ENCODE data around the gene DPH2.

DPH2 gene

DNA sequence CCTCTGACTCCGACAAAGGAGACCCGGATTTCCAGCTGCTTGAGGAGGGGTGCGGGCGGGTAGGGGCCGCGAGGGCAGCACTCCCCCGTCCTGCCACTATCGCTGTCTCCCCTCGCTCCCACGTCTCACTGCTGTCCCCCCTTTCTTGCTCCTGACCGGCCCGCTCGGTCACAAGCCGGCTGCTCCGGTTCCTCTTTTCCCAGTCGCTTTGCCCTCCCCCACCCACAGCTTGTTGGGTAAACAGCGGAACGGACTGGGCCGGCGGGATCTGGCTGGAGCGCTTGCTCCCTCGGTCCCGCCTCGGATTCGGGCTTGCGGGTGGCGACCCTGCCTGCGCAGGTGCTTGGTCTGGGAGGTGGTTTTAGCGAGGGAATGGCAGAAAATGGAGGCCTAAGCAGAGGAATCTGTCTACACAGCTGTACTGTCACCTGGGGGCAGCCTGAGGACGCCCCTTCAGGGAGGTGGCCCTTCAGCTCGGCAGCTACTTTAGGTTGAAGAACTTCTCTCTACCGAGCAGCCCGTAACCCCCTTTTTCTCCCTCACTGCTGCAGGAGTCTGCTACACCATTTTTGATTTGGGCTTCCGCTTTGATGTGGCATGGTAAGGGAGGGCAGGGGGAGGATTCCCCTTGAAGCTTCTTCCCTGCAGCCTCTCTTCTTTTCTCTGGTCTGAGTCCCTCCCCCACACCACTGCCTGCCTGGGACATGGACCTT is 5.6 kb downstream of the DPH2 start:
- Histone ChIP-seq H3K9me2 (replicated peaks; ENCODE audit: low read depth, low read length) (no peaks in the 10 kb centered on the region), H3K4me1 (ENCODE audit: insufficient read depth, low read length, poor library complexity, severe bottlenecking) (peaks cover 57% of the 10 kb centered on the region), H3K4me2 (ENCODE audit: low read depth, low read length, poor library complexity, severe bottlenecking) (peak overlapping the region; percentile 93), H2AFZ (ENCODE audit: low read length) (peak overlapping the region; percentile 94), H3K9me3 (ENCODE audit: insufficient read depth, low read depth, low read length) (no peaks in the 10 kb centered on the region), H3K36me3 (ENCODE audit: insufficient read depth, low read length) (no peaks in the 10 kb centered on the region), H3K4me3 (ENCODE audit: low read length, poor library complexity, severe bottlenecking) (peak overlapping the region; percentile 91), H3K27me3 (ENCODE audit: insufficient read depth, low read length, poor library complexity, severe bottlenecking) (no peaks in the 10 kb centered on the region), H3K9ac (ENCODE audit: low read depth, low read length, poor library complexity, severe bottlenecking) (peak overlapping the region; percentile 90), H3K79me2 (ENCODE audit: insufficient read depth, low read length) (peaks cover 49% of the 10 kb centered on the region), H3F3A (ENCODE audit: low read depth) (no peaks in the 10 kb centered on the region; the same call in 1 of the 2 replicates), H4K20me1 (ENCODE audit: insufficient read depth, low read length, poor library complexity, severe bottlenecking) (peaks cover 36% of the 10 kb centered on the region)
- TF ChIP-seq EZH2phosphoT487 (IDR thresholded peaks at IDR 0.05; ENCODE audit: borderline replicate concordance) = no peak
- TF ChIP-seq, protein P1, sequence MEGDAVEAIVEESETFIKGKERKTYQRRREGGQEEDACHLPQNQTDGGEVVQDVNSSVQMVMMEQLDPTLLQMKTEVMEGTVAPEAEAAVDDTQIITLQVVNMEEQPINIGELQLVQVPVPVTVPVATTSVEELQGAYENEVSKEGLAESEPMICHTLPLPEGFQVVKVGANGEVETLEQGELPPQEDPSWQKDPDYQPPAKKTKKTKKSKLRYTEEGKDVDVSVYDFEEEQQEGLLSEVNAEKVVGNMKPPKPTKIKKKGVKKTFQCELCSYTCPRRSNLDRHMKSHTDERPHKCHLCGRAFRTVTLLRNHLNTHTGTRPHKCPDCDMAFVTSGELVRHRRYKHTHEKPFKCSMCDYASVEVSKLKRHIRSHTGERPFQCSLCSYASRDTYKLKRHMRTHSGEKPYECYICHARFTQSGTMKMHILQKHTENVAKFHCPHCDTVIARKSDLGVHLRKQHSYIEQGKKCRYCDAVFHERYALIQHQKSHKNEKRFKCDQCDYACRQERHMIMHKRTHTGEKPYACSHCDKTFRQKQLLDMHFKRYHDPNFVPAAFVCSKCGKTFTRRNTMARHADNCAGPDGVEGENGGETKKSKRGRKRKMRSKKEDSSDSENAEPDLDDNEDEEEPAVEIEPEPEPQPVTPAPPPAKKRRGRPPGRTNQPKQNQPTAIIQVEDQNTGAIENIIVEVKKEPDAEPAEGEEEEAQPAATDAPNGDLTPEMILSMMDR (conservative IDR thresholded peaks at IDR 0.05; ENCODE audit: low read length) = no peak

DNA sequence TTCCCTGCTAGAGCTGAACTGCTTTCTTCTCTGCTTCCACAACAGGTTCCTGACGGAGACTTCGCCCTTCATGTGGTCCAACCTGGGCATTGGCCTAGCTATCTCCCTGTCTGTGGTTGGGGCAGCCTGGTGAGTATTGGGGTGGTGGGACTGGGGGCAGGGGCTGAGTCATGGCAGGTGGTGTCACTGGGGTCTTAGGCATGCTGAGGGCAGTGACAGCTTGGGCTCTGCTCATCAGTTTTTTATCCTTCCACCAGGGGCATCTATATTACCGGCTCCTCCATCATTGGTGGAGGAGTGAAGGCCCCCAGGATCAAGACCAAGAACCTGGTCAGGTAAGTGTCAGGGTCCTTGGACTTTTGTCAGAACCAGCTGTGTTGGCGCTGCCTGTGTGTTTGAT is 6.2 kb downstream of the DPH2 start:
- no peaks in the 10 kb centered on the region for H3K9me3 ChIP-seq (ENCODE audit: insufficient read depth, low read depth, low read length)
- peak overlapping the region; percentile 91 for H3K4me3 ChIP-seq (ENCODE audit: low read length, poor library complexity, severe bottlenecking)
- TF ChIP-seq, protein P1 (conservative IDR thresholded peaks at IDR 0.05; ENCODE audit: low read length) = peak; percentile 38
- no peak for TF ChIP-seq EZH2phosphoT487 (IDR thresholded peaks at IDR 0.05; ENCODE audit: borderline replicate concordance)
- peaks cover 54% of the 10 kb centered on the region for H3K4me1 ChIP-seq (ENCODE audit: insufficient read depth, low read length, poor library complexity, severe bottlenecking)
- H3F3A ChIP-seq (ENCODE audit: low read depth) = no peaks in the 10 kb centered on the region; the same call in 1 of the 2 replicates
- H3K9me2 ChIP-seq (replicated peaks; ENCODE audit: low read depth, low read length) = no peaks in the 10 kb centered on the region
- no peaks in the 10 kb centered on the region for H3K27me3 ChIP-seq (ENCODE audit: insufficient read depth, low read length, poor library complexity, severe bottlenecking)
- peaks cover 43% of the 10 kb centered on the region for H3K79me2 ChIP-seq (ENCODE audit: insufficient read depth, low read length)
- H2AFZ ChIP-seq (ENCODE audit: low read length) = no peak overlapping the region
- peak overlapping the region; percentile 90 for H3K9ac ChIP-seq (ENCODE audit: low read depth, low read length, poor library complexity, severe bottlenecking)
- H4K20me1 ChIP-seq (ENCODE audit: insufficient read depth, low read length, poor library complexity, severe bottlenecking) = peaks cover 36% of the 10 kb centered on the region
- H3K36me3 ChIP-seq (ENCODE audit: insufficient read depth, low read length) = no peaks in the 10 kb centered on the region
- peak overlapping the region; percentile 93 for H3K4me2 ChIP-seq (ENCODE audit: low read depth, low read length, poor library complexity, severe bottlenecking)

DNA sequence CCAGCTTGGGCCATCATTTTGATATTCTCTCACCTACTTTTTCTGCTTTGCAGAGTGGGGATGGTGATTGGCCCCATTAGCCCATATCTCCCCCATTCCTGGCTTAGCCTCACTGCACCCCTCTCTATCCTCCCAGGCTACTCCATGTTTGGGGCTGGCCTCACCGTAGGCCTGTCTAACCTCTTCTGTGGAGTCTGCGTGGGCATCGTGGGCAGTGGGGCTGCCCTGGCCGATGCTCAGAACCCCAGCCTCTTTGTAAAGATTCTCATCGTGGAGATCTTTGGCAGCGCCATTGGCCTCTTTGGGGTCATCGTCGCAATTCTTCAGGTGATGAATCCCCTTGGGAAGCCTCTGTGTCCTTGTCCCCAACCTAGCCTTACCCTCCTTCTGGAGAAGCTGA is 7.1 kb downstream of the DPH2 start:
- Histone ChIP-seq H3K27me3 (ENCODE audit: insufficient read depth, low read length, poor library complexity, severe bottlenecking) (no peaks in the 10 kb centered on the region), H3K9me3 (ENCODE audit: insufficient read depth, low read depth, low read length) (no peaks in the 10 kb centered on the region), H3K9ac (ENCODE audit: low read depth, low read length, poor library complexity, severe bottlenecking) (no peak overlapping the region), H3K4me3 (ENCODE audit: low read length, poor library complexity, severe bottlenecking) (peak overlapping the region; percentile 91), H2AFZ (ENCODE audit: low read length) (no peak overlapping the region), H3K36me3 (ENCODE audit: insufficient read depth, low read length) (no peaks in the 10 kb centered on the region), H4K20me1 (ENCODE audit: insufficient read depth, low read length, poor library complexity, severe bottlenecking) (peaks cover 36% of the 10 kb centered on the region), H3K4me1 (ENCODE audit: insufficient read depth, low read length, poor library complexity, severe bottlenecking) (peaks cover 54% of the 10 kb centered on the region), H3K79me2 (ENCODE audit: insufficient read depth, low read length) (peaks cover 46% of the 10 kb centered on the region), H3K4me2 (ENCODE audit: low read depth, low read length, poor library complexity, severe bottlenecking) (peak overlapping the region; percentile 93), H3K9me2 (replicated peaks; ENCODE audit: low read depth, low read length) (no peaks in the 10 kb centered on the region), H3F3A (ENCODE audit: low read depth) (no peaks in the 10 kb centered on the region; the same call in 1 of the 2 replicates)
- TF ChIP-seq, protein P1 (conservative IDR thresholded peaks at IDR 0.05; ENCODE audit: low read length) = no peak
- TF ChIP-seq EZH2phosphoT487 (IDR thresholded peaks at IDR 0.05; ENCODE audit: borderline replicate concordance) = no peak
